ENCODE measurements around the gene SF1. TPM values are rescaled to one million over a fixed set of nuclear protein-coding genes. Genes with fewer than 3 reads are reported as not detected.

SF1 gene
- total and polyA plus RNA-seq, 9 of the 15 experiments (the other 6 are each of a cell fraction or from before 2014, with no cell fraction given) = 13.1 to 334 (median 111) TPM

- peak; percentile 32 for TF ChIP-seq KDM5B (IDR thresholded peaks at IDR 0.05; ENCODE audit: insufficient replicate concordance, low read depth, low read length)
- TF ChIP-seq GATAD2B (IDR thresholded peaks at IDR 0.05; ENCODE audit: borderline replicate concordance) = 0 out of 2 replicates have a peak, but pooled peaks have one; percentile 20
- TF ChIP-seq RCOR1 (IDR thresholded peaks at IDR 0.05; ENCODE audit: borderline replicate concordance in 1 of 2, low read depth in 2 of 2, low read length in 2 of 2) = peak in 1 of 2 experiments; percentile 72; a peak in 2 of 4 replicates
- no peak for TF ChIP-seq ZNF785 (CRISPR knock-in tag; IDR thresholded peaks at IDR 0.05)
- peak; percentile 35; the same call in 1 of the 2 replicates for TF ChIP-seq EP400 (IDR thresholded peaks at IDR 0.05)
- no peak for TF ChIP-seq SETDB1 (IDR thresholded peaks at IDR 0.05; ENCODE audit: low read length)
- TF ChIP-seq TCF7L2 (IDR thresholded peaks at IDR 0.05; ENCODE audit: low read depth, low read length) = no peak
- TF ChIP-seq SP1 (CRISPR knock-in tag; IDR thresholded peaks at IDR 0.05) = peak; percentile 27; the same call in 1 of the 2 replicates
- no peak for TF ChIP-seq FOXK1 (CRISPR knock-in tag; IDR thresholded peaks at IDR 0.05; ENCODE audit: borderline replicate concordance)
- TF ChIP-seq ID3 (CRISPR knock-in tag; IDR thresholded peaks at IDR 0.05) = no peak
- 0 out of 2 replicates have a peak, but pooled peaks have one; percentile 18 for TF ChIP-seq ID3 (tag; IDR thresholded peaks at IDR 0.05)
- TF ChIP-seq SMARCB1 (IDR thresholded peaks at IDR 0.05; ENCODE audit: insufficient read length, low read depth) = no peak
- 0 out of 2 replicates have a peak, but pooled peaks have one; percentile 14 for TF ChIP-seq JUND (IDR thresholded peaks at IDR 0.05; ENCODE audit: borderline replicate concordance, low read depth, low read length)
- no peak for TF ChIP-seq JUND (tag; IDR thresholded peaks at IDR 0.05; ENCODE audit: borderline replicate concordance, low read depth, low read length)
- peak; percentile 42 for TF ChIP-seq CHD1 (IDR thresholded peaks at IDR 0.05; ENCODE audit: low read length)
- TF ChIP-seq HMGN3 (IDR thresholded peaks at IDR 0.05; ENCODE audit: borderline replicate concordance, extremely low read depth, insufficient read length, low read depth, low read length) = peak; percentile 25
- TF ChIP-seq ZNF277 (CRISPR knock-in tag; IDR thresholded peaks at IDR 0.05; ENCODE audit: borderline replicate concordance) = no peak
- TF ChIP-seq MCM2 (IDR thresholded peaks at IDR 0.05; ENCODE audit: low read depth) = no peak
- 0 out of 4 replicates have a peak, but pooled peaks of 1 of the 2 experiments have one; percentile 17 for TF ChIP-seq UBTF (IDR thresholded peaks at IDR 0.05; ENCODE audit: borderline replicate concordance in 1 of 2, low read depth in 2 of 2, low read length in 2 of 2)
- 0 out of 2 replicates have a peak, but pooled peaks have one; percentile 5 for TF ChIP-seq MAX (CRISPR knock-in tag; IDR thresholded peaks at IDR 0.05)
- peak; percentile 39; the same call in 1 of the 2 replicates for TF ChIP-seq PHF8 (IDR thresholded peaks at IDR 0.05; ENCODE audit: borderline replicate concordance, low read length)
These were observed 32.6 kb downstream of the SF1 start (continued) for GRCh38 chr11:64745521-64746328.

Data from K562 (cell line).